GM12878 (cell line): Measurements from ENCODE around the gene CATSPER1.

Experiments
- CBX3 ChIP-seq: fragments of 200-600 bp; sonication (generic); IDR thresholded peaks from 2 replicates; pipeline ENCODE4 v1.6.1; 2016; ENCODE audit warnings: low read depth, borderline replicate concordance
- FOS ChIP-seq: IDR thresholded peaks from 3 replicates; pipeline ENCODE4 v1.6.1; 2011; ENCODE audit warnings: borderline replicate concordance; ENCODE audit not compliant: insufficient read length; ENCODE audit errors: extremely low read depth
- FOXK2 ChIP-seq: fragments of 450-650 bp; IDR thresholded peaks from 2 replicates; pipeline ENCODE4 v1.6.1; 2017; ENCODE audit warnings: mild to moderate bottlenecking, moderate library complexity
- JUND ChIP-seq: IDR thresholded peaks from 2 replicates; pipeline ENCODE4 v1.6.1; 2012; ENCODE audit warnings: low read depth, mild to moderate bottlenecking, low read length, improper control_type of control experiment, moderate library complexity
- KDM1A ChIP-seq: fragments of 200-600 bp; sonication (generic); IDR thresholded peaks from 2 replicates; pipeline ENCODE4 v1.6.1; 2016; ENCODE audit warnings: borderline replicate concordance
- MYC ChIP-seq: IDR thresholded peaks from 2 replicates; pipeline ENCODE4 v1.6.1; 2011; ENCODE audit warnings: mild to moderate bottlenecking, low read length, moderate library complexity, inconsistent platforms; ENCODE audit not compliant: insufficient read depth, insufficient replicate concordance, insufficient read length, severe bottlenecking
- NFYA ChIP-seq: IDR thresholded peaks from 2 replicates; pipeline ENCODE4 v1.6.1; 2011; ENCODE audit warnings: low read depth, mild to moderate bottlenecking, low read length, improper control_type of control experiment, borderline replicate concordance
- POLR2A ChIP-seq: IDR thresholded peaks from 2 replicates; pipeline ENCODE4 v1.6.1; 2011; ENCODE audit warnings: low read depth, mild to moderate bottlenecking, low read length
- RAD21 ChIP-seq: IDR thresholded peaks from 2 replicates; pipeline ENCODE4 v1.6.1; 2011; ENCODE audit warnings: mild to moderate bottlenecking, low read depth, low read length, moderate library complexity; ENCODE audit not compliant: insufficient read depth
- RFX5 ChIP-seq: IDR thresholded peaks from 2 replicates; pipeline ENCODE4 v1.6.1; 2011; ENCODE audit warnings: low read depth, low read length, improper control_type of control experiment
- SIN3A ChIP-seq: IDR thresholded peaks from 2 replicates; pipeline ENCODE4 v1.6.1; 2012; ENCODE audit warnings: low read depth, low read length, improper control_type of control experiment
- SPI1 ChIP-seq: IDR thresholded peaks from 2 replicates; pipeline ENCODE4 v1.6.1; 2011; ENCODE audit warnings: low read depth, mild to moderate bottlenecking, low read length, moderate library complexity, borderline replicate concordance; ENCODE audit not compliant: insufficient read depth
- SREBF2 ChIP-seq: IDR thresholded peaks from 2 replicates; pipeline ENCODE4 v1.6.1; 2012; ENCODE audit warnings: mild to moderate bottlenecking, low read length
- TF ChIP-seq, protein P1 (sequence below), 3 experiments: IDR thresholded peaks in 2 of 3; conservative IDR thresholded peaks in 1 of 3; 2 replicates each; pipeline ENCODE4 v1.5.1; 2011; ENCODE audit warnings: low read depth in 3 of 3, low read length in 3 of 3, mild to moderate bottlenecking in 3 of 3, control low read depth in 2 of 3, moderate library complexity in 2 of 3, inconsistent platforms in 1 of 3, mixed read lengths in 1 of 3; ENCODE audit not compliant: control insufficient read depth in 2 of 3, insufficient read depth in 1 of 3; ENCODE audit errors: extremely low read depth in 1 of 3

DNA sequence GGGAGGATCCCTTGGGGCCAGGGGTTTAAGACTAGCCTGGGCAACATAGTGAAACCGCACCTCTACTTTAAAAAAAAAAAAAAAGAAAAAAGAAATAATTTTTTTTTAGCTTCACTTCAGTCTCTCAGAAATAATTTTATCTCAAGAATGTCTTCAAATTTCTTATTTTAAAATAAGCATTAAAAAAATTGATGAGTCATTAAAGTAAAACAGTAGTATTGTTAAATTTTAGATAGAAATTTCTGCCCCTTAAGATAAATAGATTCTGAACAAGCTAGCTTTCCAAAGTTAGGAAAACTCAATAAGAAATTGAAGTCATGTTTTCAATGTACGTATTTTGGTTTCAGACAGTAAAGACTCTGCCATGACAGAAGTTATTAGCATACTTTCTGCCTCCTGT is 36.1 kb upstream of the CATSPER1 start:
- TF ChIP-seq RFX5, result no peak
- TF ChIP-seq FOXK2, result no peak
- no peak for TF ChIP-seq CBX3
- TF ChIP-seq MYC, result no peak
- no peak for TF ChIP-seq SPI1
- TF ChIP-seq JUND, result no peak
- TF ChIP-seq NFYA, result no peak
- TF ChIP-seq, protein P1, sequence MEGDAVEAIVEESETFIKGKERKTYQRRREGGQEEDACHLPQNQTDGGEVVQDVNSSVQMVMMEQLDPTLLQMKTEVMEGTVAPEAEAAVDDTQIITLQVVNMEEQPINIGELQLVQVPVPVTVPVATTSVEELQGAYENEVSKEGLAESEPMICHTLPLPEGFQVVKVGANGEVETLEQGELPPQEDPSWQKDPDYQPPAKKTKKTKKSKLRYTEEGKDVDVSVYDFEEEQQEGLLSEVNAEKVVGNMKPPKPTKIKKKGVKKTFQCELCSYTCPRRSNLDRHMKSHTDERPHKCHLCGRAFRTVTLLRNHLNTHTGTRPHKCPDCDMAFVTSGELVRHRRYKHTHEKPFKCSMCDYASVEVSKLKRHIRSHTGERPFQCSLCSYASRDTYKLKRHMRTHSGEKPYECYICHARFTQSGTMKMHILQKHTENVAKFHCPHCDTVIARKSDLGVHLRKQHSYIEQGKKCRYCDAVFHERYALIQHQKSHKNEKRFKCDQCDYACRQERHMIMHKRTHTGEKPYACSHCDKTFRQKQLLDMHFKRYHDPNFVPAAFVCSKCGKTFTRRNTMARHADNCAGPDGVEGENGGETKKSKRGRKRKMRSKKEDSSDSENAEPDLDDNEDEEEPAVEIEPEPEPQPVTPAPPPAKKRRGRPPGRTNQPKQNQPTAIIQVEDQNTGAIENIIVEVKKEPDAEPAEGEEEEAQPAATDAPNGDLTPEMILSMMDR (IDR thresholded peaks at IDR 0.05 in 2 of 3, conservative IDR thresholded peaks at IDR 0.05 in 1 of 3; ENCODE audit: control insufficient read depth in 2 of 3, extremely low read depth in 1 of 3, insufficient read depth in 1 of 3, low read depth in 3 of 3, low read length in 3 of 3), result no peak
- TF ChIP-seq SREBF2, result no peak
- TF ChIP-seq KDM1A, result no peak
- no peak for TF ChIP-seq FOS
- TF ChIP-seq SIN3A, result no peak
- no peak for TF ChIP-seq RAD21
- no peak for TF ChIP-seq POLR2A
